K562 (cell line): Measurements from ENCODE around the gene CCR2. TPM values are rescaled to one million over a fixed set of nuclear protein-coding genes. Genes with fewer than 3 reads are reported as not detected.

Experiments used
- ATAC-seq: fragments of 200-7000 bp; cut with Tn5 transposase; 3 replicates; pipeline ENCODE4 v1.9.1; 2020; ENCODE audit warnings: moderate library complexity
- BruUV-seq: library from RNA; stranded (reverse); fragments of 400-500 nt; replicated peaks from 2 replicates; lab custom pipeline; 2021; lab: Mats Ljungman, UMichigan
- CTCF ChIA-PET: fragments of 300-600 bp; formaldehyde crosslinking; extraction: SDS; loops from one replicate; lab custom pipeline; 2021; ENCODE audit warnings: low intra/inter-chr PET ratio; lab: Yijun Ruan, JAX
- POLR2A ChIA-PET: fragments of 300-600, 350-650 bp; sonication (Branson Sonifier 250); formaldehyde crosslinking; extraction: SDS; loops from one replicate; lab custom pipeline; 2021; ENCODE audit warnings: antibody characterized with exemption, inconsistent platforms; lab: Yijun Ruan, JAX
- DNase-seq, 4 experiments: peaks; one replicate each; pipeline versions ENCODE4 v3.0.0 to v3.0.0-alpha.2; 2011 to 2018; ENCODE audit warnings: low spot score in 3 of 4, mixed read lengths in 3 of 4; ENCODE audit errors: extremely low read depth in 1 of 4
- FAIRE-seq: peaks from 2 replicates; lab custom pipeline; 2011; peaks lifted over from hg19 to GRCh38; lab: Jason Lieb, UNC
- H2AFZ ChIP-seq: 2 replicates; pipeline ENCODE4 v1.6.0; 2011; ENCODE audit warnings: low read depth, low read length, control low read depth, inconsistent platforms
- H3K27ac ChIP-seq: fragments of 200-600 bp; 3 replicates; pipeline ENCODE4 v1.8.0; 2011; ENCODE audit warnings: low read depth, mild to moderate bottlenecking, control low read depth, inconsistent platforms, low read length, moderate library complexity, mixed read lengths; ENCODE audit errors: extremely low read depth
- H3K27me3 ChIP-seq, 2 experiments: fragments of 300-600 bp in 1 of 2; 2 replicates in 1 of 2; 3 replicates in 1 of 2; pipeline versions ENCODE4 v1.6.0 to v1.8.0; 2011; ENCODE audit warnings: inconsistent platforms in 2 of 2, low read length in 2 of 2, mild to moderate bottlenecking in 1 of 2, mixed read lengths in 1 of 2, moderate library complexity in 1 of 2; ENCODE audit not compliant: control insufficient read depth in 2 of 2, insufficient read depth in 2 of 2
- H3K36me3 ChIP-seq: fragments of 300-600 bp; 3 replicates; pipeline ENCODE4 v1.8.0; 2011; ENCODE audit warnings: mild to moderate bottlenecking, low read length, inconsistent platforms; ENCODE audit not compliant: control insufficient read depth, insufficient read depth
- H3K4me1 ChIP-seq, 2 experiments: fragments of 200-600 bp in 1 of 2; replicated peaks in 1 of 2; 2 replicates in 1 of 2; 3 replicates in 1 of 2; pipeline versions ENCODE4 v1.5.1 to v1.8.0; 2011; ENCODE audit warnings: inconsistent platforms in 2 of 2, low read length in 2 of 2, mild to moderate bottlenecking in 1 of 2, mixed read lengths in 1 of 2, moderate library complexity in 1 of 2; ENCODE audit not compliant: control insufficient read depth in 2 of 2, insufficient read depth in 2 of 2
- H3K4me2 ChIP-seq: 2 replicates; pipeline ENCODE4 v1.6.1; 2011; ENCODE audit warnings: low read length, control low read depth, inconsistent platforms, mixed read lengths; ENCODE audit not compliant: insufficient read depth
- H3K4me3 ChIP-seq: fragments of 200-600 bp; sonication (generic), shearing (Covaris generic); 2 replicates; pipeline ENCODE4 v1.5.1; 2016; ENCODE audit warnings: control low read depth, inconsistent platforms
- H3K79me2 ChIP-seq: fragments of 200-600 bp; 3 replicates; pipeline ENCODE4 v1.8.0; 2011; ENCODE audit warnings: low read length, inconsistent platforms; ENCODE audit not compliant: control insufficient read depth, insufficient read depth
- H3K9ac ChIP-seq, 2 experiments: 2 replicates each; pipeline versions ENCODE4 v1.6.0 to v1.6.1; 2011; ENCODE audit warnings: low read depth in 2 of 2, low read length in 2 of 2, control low read depth in 1 of 2, inconsistent platforms in 1 of 2, mild to moderate bottlenecking in 1 of 2, mixed read lengths in 1 of 2; ENCODE audit not compliant: insufficient read depth in 1 of 2
- H3K9me1 ChIP-seq: one replicate; pipeline ENCODE4 v1.6.0; 2011; ENCODE audit warnings: inconsistent platforms, mild to moderate bottlenecking, low read length, moderate library complexity; ENCODE audit not compliant: control insufficient read depth, insufficient read depth
- H3K9me3 ChIP-seq: replicated peaks from 2 replicates; pipeline ENCODE4 v1.5.1; 2011; ENCODE audit warnings: low read depth, low read length, inconsistent platforms; ENCODE audit not compliant: control insufficient read depth, insufficient read depth
- H4K20me1 ChIP-seq: replicated peaks from 2 replicates; pipeline ENCODE4 v1.6.1; 2011; ENCODE audit warnings: low read length, inconsistent platforms, mixed read lengths; ENCODE audit not compliant: control insufficient read depth, insufficient read depth
- CEBPZ ChIP-seq: fragments of 150-350 bp; IDR thresholded peaks from 2 replicates; pipeline ENCODE4 v1.6.1; 2014; ENCODE audit warnings: low read depth, mild to moderate bottlenecking, low read length, borderline replicate concordance
- GTF2E2 ChIP-seq: fragments of 200-800 bp; sonication (Bioruptor generic); IDR thresholded peaks from 2 replicates; pipeline ENCODE4 v1.6.1; 2016; ENCODE audit warnings: missing genetic modification characterization, missing compliant biosample characterization
- MCM3 ChIP-seq: fragments of 450-650 bp; IDR thresholded peaks from 2 replicates; pipeline ENCODE4 v1.6.1; 2016
- NEUROD1 ChIP-seq: fragments of 150-350 bp; IDR thresholded peaks from 2 replicates; pipeline ENCODE4 v1.6.1; 2014; ENCODE audit warnings: borderline replicate concordance, low read length, low read depth; ENCODE audit not compliant: partially characterized antibody
- RNF2 ChIP-seq: sonication (generic); IDR thresholded peaks from 2 replicates; pipeline ENCODE4 v1.6.1; 2016
- SMAD3 ChIP-seq: fragments of 450-650 bp; formaldehyde crosslinking; conservative IDR thresholded peaks from 2 replicates; pipeline ENCODE4 v1.4.0; 2020; ENCODE audit warnings: mild to moderate bottlenecking
- SRSF1 ChIP-seq: fragments of 200-400 bp; formaldehyde crosslinking; IDR thresholded peaks from 2 replicates; pipeline ENCODE4 v1.6.1; 2017; ENCODE audit warnings: mild to moderate bottlenecking, low read depth, low read length, moderate library complexity
- ZNF77 ChIP-seq: fragments of 250-450 bp; sonication (Bioruptor Pico); IDR thresholded peaks from 2 replicates; pipeline ENCODE4 v1.5.0; 2020
- WGBS: fragments of 100-300 bp; shearing (Covaris generic); methylation state at CpG from one replicate; pipeline ENCODE4 v1.1.6; 2016; ENCODE audit warnings: low coverage, mixed read lengths; ENCODE audit not compliant: insufficient coverage; ENCODE audit errors: missing lambda C conversion rate; 5-methylcytosine and 5-hydroxymethylcytosine counted together
- in situ Hi-C: fragments of 300-500 bp; cut with MboI; formaldehyde crosslinking; loops from 4 replicates; pipeline ENCODE4 v1.15.0; 2018; ENCODE audit warnings: inconsistent platforms, mixed read lengths
- intact Hi-C: fragments of 100-400 bp; cut with micrococcal nuclease; formaldehyde crosslinking; loops from 2 replicates; pipeline ENCODE4 v1.14.2; 2022
- polyA plus RNA-seq, 8 experiments: library from polyadenylated mRNA; depleted of rRNA in 4 of 8; stranded (reverse) in 5 of 8; unstranded in 3 of 8; fragments of >200 nt; fragmentation: Nextera tagmentation in 2 of 8; fragmentation: Illumina TruSeq in 1 of 8; extraction: Ambion mirVana in 2 of 8; extraction: Trizol in 1 of 8; gene quantifications; 2 replicates each; pipeline versions ENCODE4 v1.2.1 to v1.2.3, GENCODE V29; 2011 to 2014; ENCODE audit warnings: inconsistent platforms in 1 of 8, missing spikeins in 1 of 8
- total RNA-seq, 7 experiments: library from RNA; depleted of rRNA in 6 of 7; stranded (reverse); fragments of >200 nt in 6 of 7; fragmentation: Illumina TruSeq in 2 of 7; extraction: Trizol in 2 of 7; gene quantifications; 2 replicates each; pipeline versions ENCODE4 v1.2.1 to v1.2.3, GENCODE V29; 2011 to 2021; ENCODE audit warnings: low replicate concordance in 1 of 7

The CCR2 gene
- total and polyA plus RNA-seq, 9 of the 15 experiments (the other 6 are each of a cell fraction or from before 2014, with no cell fraction given): not detected

- H3K4me3 ChIP-seq: no peak overlapping the region
- CTCF ChIA-PET: no interaction called here
- H3K27ac ChIP-seq: no peak overlapping the region
- POLR2A ChIA-PET: interaction anchor here (1.1 to 1.2 kb wide), 2 partner anchors 15 to 38 kb away, joined by 3 to 4 read pairs; no protein-coding TSS in a partner anchor
- in situ Hi-C loops (no loop called here), intact Hi-C loops (no loop called here)
- FAIRE-seq: peak; percentile 15
- H3K9ac ChIP-seq: no peak overlapping the region
- H3K4me2 ChIP-seq: no peak overlapping the region
- no peaks in the 10 kb centered on the region for H3K79me2 ChIP-seq
- no peaks in the 10 kb centered on the region for H4K20me1 ChIP-seq
- no TSS peak for BruUV-seq
- no peaks in the 10 kb centered on the region for H3K9me1 ChIP-seq
- H3K27me3 ChIP-seq: peaks cover 0 to 13% of the 10 kb centered on the region in 2 experiments; a peak in 2 of 5 replicates
- H3K36me3 ChIP-seq: no peaks in the 10 kb centered on the region
- 0% methylated on average over 2 of the region's 2 CpGs for WGBS
- no peak for ATAC-seq
- H3K9me3 ChIP-seq: no peaks in the 10 kb centered on the region
- no peaks in the 10 kb centered on the region for H3K4me1 ChIP-seq
- H2AFZ ChIP-seq: no peak overlapping the region
- no peak for TF ChIP-seq GTF2E2 (tag)
- no peak for TF ChIP-seq RNF2
- TF ChIP-seq SMAD3 (CRISPR knock-in tag): no peak
- no peak for TF ChIP-seq NEUROD1
- no peak for TF ChIP-seq ZNF77 (CRISPR knock-in tag)
- no peak for TF ChIP-seq SRSF1
- TF ChIP-seq MCM3: no peak
- no peak for TF ChIP-seq CEBPZ
- DNase-seq: no peak
Measured at GRCh38 chr3:46349484-46350261, 4.2 kb upstream of the CCR2 start.
